Hematopoietic multipotent progenitor cell treated with erythropoietin and hydrocortisone succinate and interleukin-3 and kit ligand, for 17 days (in vitro differentiated cells): ENCODE data around the gene CENPQ.

ENCODE experiments used
- DNase-seq: peaks from one replicate; pipeline ENCODE4 v3.0.0-alpha.2; 2015; ENCODE audit warnings: low spot score

Gene CENPQ

DNA sequence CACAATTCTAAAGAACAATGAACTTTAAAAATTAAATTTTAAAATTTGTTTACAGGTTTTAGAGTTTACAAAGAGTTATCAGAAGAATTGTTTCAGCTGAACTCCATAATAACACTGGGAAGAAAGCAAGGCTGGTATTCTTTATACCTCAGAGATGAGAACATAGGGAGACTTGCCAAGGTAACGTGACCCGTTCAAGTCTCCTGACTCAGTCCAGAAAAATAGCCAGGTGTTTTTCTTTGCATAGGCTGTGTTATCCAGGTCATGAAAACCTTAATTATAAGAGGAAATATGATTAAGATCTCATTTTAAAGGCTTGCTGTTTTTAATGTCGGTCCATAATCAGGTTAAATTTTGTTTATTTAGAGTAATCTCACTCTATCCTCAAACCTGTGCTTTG, 78.8 kb downstream of the CENPQ start:
- DNase-seq, result no peak
